Fibroblast of skin of right quadriceps (primary cell): ENCODE results near the gene BBS1.
"Not testable (repeated sequence)": the region's sequence is repeated elsewhere in the genome, so short reads cannot be mapped to it uniquely, and the experiment has no call there.

Source experiments
- DNase-seq: peaks from one replicate; pipeline ENCODE4 v3.0.0-alpha.2; 2013

BBS1 gene

GRCh38 chr11:66510271-66510989 is at the start of gene BBS1:
Gene BBS1, plus strand, starts transcription at chr11:66510635. Its CDS starts 25 bp downstream, at chr11:66510660.
- peak; percentile 73 for DNase-seq

- DNase-seq: no peak
Observed at GRCh38 chr11:66462010-66462409, 48.4 kb upstream of the BBS1 start.

- DNase-seq: no peak
Observed at GRCh38 chr11:66462911-66463310, 47.5 kb upstream of the BBS1 start.

GRCh38 chr11:66464116-66464515 is 46.3 kb upstream of the BBS1 start:
- DNase-seq: not testable (repeated sequence)

- no peak for DNase-seq
Observed at GRCh38 chr11:66464916-66465315, 45.5 kb upstream of the BBS1 start.

- DNase-seq: no peak
Observed at GRCh38 chr11:66465373-66466224, 44.8 kb upstream of the BBS1 start.

- peak; percentile 90 for DNase-seq
Observed at GRCh38 chr11:66466225-66467033, 44.0 kb upstream of the BBS1 start, which contains the start of gene PELI3. Gene PELI3, plus strand, starts transcription at chr11:66466905. Its CDS starts 1,224 bp downstream, at chr11:66468129.

GRCh38 chr11:66467034-66467659 is 43.3 kb upstream of the BBS1 start:
- no peak for DNase-seq

- no peak for DNase-seq
Observed at GRCh38 chr11:66467756-66468155, 42.7 kb upstream of the BBS1 start.

GRCh38 chr11:66468691-66469090 is 41.7 kb upstream of the BBS1 start:
- DNase-seq: no peak

- no peak for DNase-seq
Observed at GRCh38 chr11:66469441-66469840, 41.0 kb upstream of the BBS1 start.

- no peak for DNase-seq
Observed at GRCh38 chr11:66470015-66470414, 40.4 kb upstream of the BBS1 start.

- no peak for DNase-seq
Observed at GRCh38 chr11:66471142-66471541, 39.3 kb upstream of the BBS1 start.

GRCh38 chr11:66472054-66472453 is 38.4 kb upstream of the BBS1 start:
- DNase-seq: no peak

GRCh38 chr11:66473167-66473566 is 37.3 kb upstream of the BBS1 start:
- DNase-seq: no peak

GRCh38 chr11:66473608-66474515 is 36.6 kb upstream of the BBS1 start:
- DNase-seq: no peak

- no peak for DNase-seq
Observed at GRCh38 chr11:66475349-66476172, 34.9 kb upstream of the BBS1 start.

GRCh38 chr11:66476173-66476840 is 34.1 kb upstream of the BBS1 start:
- no peak for DNase-seq

- DNase-seq: no peak
Observed at GRCh38 chr11:66476841-66477251, 33.6 kb upstream of the BBS1 start.
